GM23248 (cell line): ENCODE measurements around the gene NFE2. TPM values are rescaled to one million over a fixed set of nuclear protein-coding genes. Genes with fewer than 3 reads are reported as not detected.
"Not testable (repeated sequence)": the region's sequence is repeated elsewhere in the genome, so short reads cannot be mapped to it uniquely, and the experiment has no call there.

Source experiments
- DNase-seq: peaks from one replicate; pipeline ENCODE4 v3.0.0-alpha.2; 2015
- H2AFZ ChIP-seq: fragments of 200-600 bp; sonication (generic); 2 replicates; pipeline ENCODE4 v1.6.1; 2016; ENCODE audit warnings: antibody characterized with exemption
- H3F3A ChIP-seq: fragments of 200-600 bp; sonication (generic); 2 replicates; pipeline ENCODE4 v1.6.1; 2016; ENCODE audit warnings: mild to moderate bottlenecking, antibody characterized with exemption, mixed run types; ENCODE audit not compliant: insufficient read depth
- H3K27ac ChIP-seq: fragments of 200-600 bp; sonication (generic); 2 replicates; pipeline ENCODE4 v1.5.1; 2016; ENCODE audit warnings: mild to moderate bottlenecking
- H3K27me3 ChIP-seq: fragments of 200-600 bp; sonication (generic); replicated peaks from 2 replicates; pipeline ENCODE4 v1.6.1; 2016; ENCODE audit warnings: mild to moderate bottlenecking; ENCODE audit not compliant: insufficient read depth
- H3K36me3 ChIP-seq: fragments of 200-600 bp; sonication (generic); 2 replicates; pipeline ENCODE4 v1.6.1; 2016; ENCODE audit warnings: low read depth, mild to moderate bottlenecking
- H3K4me1 ChIP-seq: fragments of 200-600 bp; sonication (generic); 2 replicates; pipeline ENCODE4 v1.6.1; 2016; ENCODE audit warnings: mild to moderate bottlenecking; ENCODE audit not compliant: insufficient read depth
- H3K4me2 ChIP-seq: fragments of 200-600 bp; sonication (generic); one replicate; pipeline ENCODE4 v1.6.1; 2016; ENCODE audit warnings: mild to moderate bottlenecking; ENCODE audit not compliant: unreplicated experiment
- H3K4me3 ChIP-seq: fragments of 200-600 bp; sonication (generic); 2 replicates; pipeline ENCODE4 v1.5.1; 2016; ENCODE audit warnings: mild to moderate bottlenecking
- H3K79me2 ChIP-seq: fragments of 200-600 bp; sonication (generic); 2 replicates; pipeline ENCODE4 v1.6.1; 2016; ENCODE audit warnings: mild to moderate bottlenecking; ENCODE audit not compliant: insufficient read depth
- H3K9ac ChIP-seq: fragments of 200-600 bp; sonication (generic); 2 replicates; pipeline ENCODE4 v1.6.1; 2016; ENCODE audit warnings: mild to moderate bottlenecking
- H3K9me2 ChIP-seq: fragments of 200-600 bp; sonication (generic); 2 replicates; pipeline ENCODE4 v1.6.1; 2016; ENCODE audit warnings: mixed run types, mild to moderate bottlenecking, moderate library complexity; ENCODE audit not compliant: insufficient read depth
- H3K9me3 ChIP-seq: fragments of 200-600 bp; sonication (generic); one replicate; pipeline ENCODE4 v1.6.1; 2017; ENCODE audit warnings: low read depth
- H4K20me1 ChIP-seq: fragments of 200-600 bp; sonication (generic); 2 replicates; pipeline ENCODE4 v1.6.0; 2016; ENCODE audit not compliant: insufficient read depth
- EZH2 ChIP-seq: fragments of 200-600 bp; sonication (generic); IDR thresholded peaks from 2 replicates; pipeline ENCODE4 v1.6.1; 2018; ENCODE audit warnings: antibody characterized with exemption, mild to moderate bottlenecking; ENCODE audit not compliant: insufficient read depth, poor library complexity, severe bottlenecking
- EZH2phosphoT487 ChIP-seq: fragments of 200-600 bp; sonication (generic); IDR thresholded peaks from 2 replicates; pipeline ENCODE4 v1.6.1; 2018; ENCODE audit warnings: antibody characterized with exemption, moderate library complexity, mild to moderate bottlenecking, low read depth; ENCODE audit not compliant: insufficient read depth
- WGBS, 2 experiments: methylation state at CpG; one replicate each; pipeline ENCODE4 v1.1.6; 2015 to 2017; ENCODE audit warnings: low lambda C conversion rate in 2 of 2, low coverage in 1 of 2; ENCODE audit errors: missing lambda C conversion rate in 2 of 2; 5-methylcytosine and 5-hydroxymethylcytosine counted together
- in situ Hi-C: fragments of 300-500 bp; cut with MboI; formaldehyde crosslinking; loops from 2 replicates; pipeline ENCODE4 v1.15.0; 2020
- polyA plus RNA-seq: library from polyadenylated mRNA; unstranded; fragments of >200 nt; fragmentation: Nextera tagmentation; extraction: Ambion mirVana; gene quantifications from 2 replicates; pipeline ENCODE4 v1.2.1, GENCODE V29; 2016
- total RNA-seq: library from RNA; depleted of rRNA; stranded (reverse); fragments of >200 nt; shearing (Covaris generic); gene quantifications from 2 replicates; pipeline ENCODE4 v1.2.3, GENCODE V29; 2014

The NFE2 gene
- total and polyA plus RNA-seq, 2 experiments from 2014 or later, result not detected

- H2AFZ ChIP-seq, result no peak overlapping the region
- in situ Hi-C loops, result no loop called here
- WGBS, 2 experiments, result 77 to 81% methylated on average over 6 of the region's 6 CpGs
- no peak for DNase-seq
- H4K20me1 ChIP-seq, result no peaks in the 10 kb centered on the region
- peaks cover 48% of the 10 kb centered on the region for H3K4me1 ChIP-seq
- H3F3A ChIP-seq, result peaks cover 23% of the 10 kb centered on the region
- no peaks in the 10 kb centered on the region for H3K27me3 ChIP-seq
- H3K27ac ChIP-seq, result peak overlapping the region; percentile 54
- 0 out of 2 replicates have a peak overlapping the region, but pooled peaks have one; percentile 4 for H3K4me3 ChIP-seq
- peak overlapping the region; percentile 57 for H3K4me2 ChIP-seq
- peaks cover 88% of the 10 kb centered on the region for H3K79me2 ChIP-seq
- H3K9me2 ChIP-seq, result no peaks in the 10 kb centered on the region
- no peaks in the 10 kb centered on the region for H3K9me3 ChIP-seq
- H3K9ac ChIP-seq, result no peak overlapping the region; the same call in 1 of the 2 replicates
- H3K36me3 ChIP-seq, result no peaks in the 10 kb centered on the region
- TF ChIP-seq EZH2phosphoT487 (no peak), EZH2 (no peak)
These were observed 28.0 kb upstream of the NFE2 start for GRCh38 chr12:54328595-54329337.

DNA sequence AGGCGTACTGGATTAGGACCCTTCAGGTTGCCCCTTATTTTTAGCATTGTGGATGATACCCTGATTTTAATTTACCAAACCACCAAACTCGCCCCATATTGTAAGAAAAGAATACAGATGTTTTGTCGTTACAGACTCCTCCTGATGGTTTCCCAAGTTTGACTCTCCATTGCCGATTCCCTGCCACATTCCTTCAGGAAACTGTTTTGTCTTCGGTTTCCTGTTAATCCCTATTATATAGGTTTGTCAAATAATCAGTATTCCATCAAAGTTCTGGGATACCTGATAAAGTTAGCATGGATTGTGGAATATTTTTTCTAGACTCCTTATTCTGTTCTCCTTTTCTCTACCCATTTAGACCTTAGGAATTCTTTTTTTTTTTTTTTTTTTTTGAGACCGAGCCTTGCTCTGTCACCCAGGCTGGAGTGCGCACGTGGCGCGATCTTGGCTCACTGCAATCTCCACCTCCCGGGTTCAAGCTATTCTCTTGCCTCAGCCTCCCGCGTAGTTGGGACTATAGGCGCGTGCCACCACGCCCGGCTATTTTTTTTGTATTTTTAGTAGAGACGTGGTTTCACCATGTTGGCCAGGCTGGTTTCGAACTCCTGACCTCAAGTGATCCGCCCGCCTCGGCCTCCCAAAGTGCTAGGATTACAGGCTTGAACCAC is 24.8 kb upstream of the NFE2 start:
- Histone ChIP-seq H2AFZ (peak overlapping the region; percentile 52), H3F3A (peaks cover 23% of the 10 kb centered on the region), H3K4me1 (peaks cover 37% of the 10 kb centered on the region), H3K9ac (peak overlapping the region; percentile 100), H3K79me2 (peaks cover 56% of the 10 kb centered on the region), H3K4me3 (peak overlapping the region; percentile 92), H3K27ac (peak overlapping the region; percentile 95), H3K4me2 (peak overlapping the region; percentile 99)
- H4K20me1 ChIP-seq, H3K27me3 ChIP-seq, H3K36me3 ChIP-seq, H3K9me3 ChIP-seq, H3K9me2 ChIP-seq, in situ Hi-C loops: not testable (repeated sequence)
- DNase-seq, result peak; percentile 48
- 35 to 47% methylated on average over 22 of the region's 22 CpGs for WGBS, 2 experiments

DNA sequence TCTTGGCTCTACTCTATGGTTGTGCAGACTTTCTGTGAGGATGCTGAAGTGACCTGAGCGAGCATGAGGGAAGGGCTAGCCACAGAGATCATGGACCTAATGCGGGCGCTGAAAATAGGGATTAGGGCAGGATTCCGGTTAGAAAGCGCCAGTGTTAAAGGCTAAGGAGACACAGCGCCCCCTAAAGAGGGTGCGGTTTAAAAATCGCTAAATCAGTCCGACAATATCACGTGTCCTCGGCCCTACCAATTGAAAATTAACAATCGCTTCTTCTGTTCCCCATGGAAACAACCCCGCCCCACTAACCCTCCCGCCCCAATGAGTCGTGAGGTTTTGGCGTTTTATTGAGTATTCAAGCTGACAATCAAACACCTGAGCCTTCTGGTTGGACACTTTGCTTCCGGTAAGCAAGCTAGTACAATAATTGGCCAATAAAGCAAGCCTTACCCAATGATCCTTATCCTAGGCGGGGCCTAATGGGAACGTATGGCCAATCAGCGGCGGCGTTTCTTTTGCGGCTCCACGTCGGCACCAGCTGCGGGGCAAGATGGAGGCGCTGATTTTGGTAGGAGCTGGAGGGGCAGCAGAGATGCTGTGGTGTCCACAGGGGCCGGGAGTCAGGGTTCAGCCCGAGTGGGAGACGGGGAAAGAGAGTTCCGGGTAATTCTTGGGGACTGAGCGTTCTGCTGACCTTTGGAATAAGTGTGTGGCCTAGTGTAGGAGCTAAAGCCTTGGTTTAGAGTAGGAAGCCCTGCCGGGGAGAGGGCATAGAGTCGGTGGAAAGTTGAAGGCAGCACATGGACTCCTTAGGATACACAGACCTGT is 24.0 kb upstream of the NFE2 start, which contains the start of gene COPZ1:
Gene COPZ1, plus strand, starts transcription at position 515 of the 825 bp plus-strand sequence. Its CDS starts 33 bp downstream, at position 548.
- no peaks in the 10 kb centered on the region for H3K9me2 ChIP-seq
- peaks cover 30% of the 10 kb centered on the region for H3K4me1 ChIP-seq
- TF ChIP-seq EZH2phosphoT487, result no peak
- TF ChIP-seq EZH2, result no peak
- H2AFZ ChIP-seq, result peak within 1 kb of the TSS; percentile 96
- H3K4me2 ChIP-seq, result peak within 1 kb of the TSS; percentile 99
- H3K27me3 ChIP-seq, result no peaks in the 10 kb centered on the region
- H3K9ac ChIP-seq, result peak within 1 kb of the TSS; percentile 100
- no peaks in the 10 kb centered on the region for H4K20me1 ChIP-seq
- no peaks in the 10 kb centered on the region for H3K36me3 ChIP-seq
- H3K79me2 ChIP-seq, result peaks cover 49% of the 10 kb centered on the region
- in situ Hi-C loops, result no loop called here
- DNase-seq, result peak; percentile 100
- 3% methylated on average over 34 of the region's 34 CpGs for WGBS, 2 experiments
- H3K4me3 ChIP-seq, result peak within 1 kb of the TSS; percentile 92
- H3K9me3 ChIP-seq, result no peaks in the 10 kb centered on the region
- peaks cover 23% of the 10 kb centered on the region for H3F3A ChIP-seq
- H3K27ac ChIP-seq, result peak within 1 kb of the TSS; percentile 95

GRCh38 chr12:54321363-54321762 is 20.5 kb upstream of the NFE2 start:
- H3K79me2 ChIP-seq, result peaks cover 14% of the 10 kb centered on the region
- WGBS, 2 experiments, result 85 to 93% methylated on average over 5 of the region's 5 CpGs
- no peaks in the 10 kb centered on the region for H3K36me3 ChIP-seq

DNA sequence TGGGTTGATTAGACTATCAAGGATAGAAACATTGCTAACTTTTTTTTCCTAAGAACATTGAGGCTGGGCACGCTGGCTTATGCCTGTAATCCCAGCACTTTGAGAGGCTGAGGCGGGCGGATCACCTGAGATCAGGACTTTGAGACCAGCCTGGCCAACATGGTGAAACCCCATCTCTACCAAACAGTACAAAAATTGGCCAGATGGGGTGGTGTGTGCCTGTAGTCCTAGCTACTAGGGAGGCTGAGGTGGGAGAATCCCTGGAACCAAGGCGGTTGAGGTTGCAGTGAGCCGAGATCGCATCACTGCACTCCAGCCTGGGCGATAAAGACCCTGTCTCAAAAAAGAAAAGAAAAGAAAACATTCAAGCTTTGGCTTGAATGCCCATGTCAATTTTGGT is 11.5 kb upstream of the NFE2 start:
- H3K4me2 ChIP-seq, H3K27ac ChIP-seq, H2AFZ ChIP-seq, in situ Hi-C loops, DNase-seq, H4K20me1 ChIP-seq, H3F3A ChIP-seq, H3K27me3 ChIP-seq, H3K9me3 ChIP-seq, H3K9ac ChIP-seq, H3K36me3 ChIP-seq, H3K4me1 ChIP-seq, H3K4me3 ChIP-seq, H3K79me2 ChIP-seq, H3K9me2 ChIP-seq: not testable (repeated sequence)
- WGBS, 2 experiments, result 78 to 80% methylated on average over 7 of the region's 7 CpGs

More at GRCh38 chr12:54321363-54321762, 20.5 kb upstream of the NFE2 start:
- TF ChIP-seq EZH2 (no peak), EZH2phosphoT487 (no peak)
- H3K4me3 ChIP-seq, result no peak overlapping the region
- H3K4me2 ChIP-seq, result no peak overlapping the region
- H3K27ac ChIP-seq, result no peak overlapping the region
- no peaks in the 10 kb centered on the region for H3K9me2 ChIP-seq
- H3K9ac ChIP-seq, result no peak overlapping the region
- H3K27me3 ChIP-seq, result no peaks in the 10 kb centered on the region
- H2AFZ ChIP-seq, result no peak overlapping the region
- H3K9me3 ChIP-seq, result no peaks in the 10 kb centered on the region
- no peaks in the 10 kb centered on the region; the same call in none of the 2 replicates for H3K4me1 ChIP-seq
- H4K20me1 ChIP-seq, result no peaks in the 10 kb centered on the region
- DNase-seq, result no peak
- in situ Hi-C loops, result no loop called here
- H3F3A ChIP-seq, result peaks cover 6% of the 10 kb centered on the region; the same call in 1 of the 2 replicates
